OCI-LY1 (cell line): ENCODE measurements around the gene ABCC3.

Experiments used
- H2AFZ ChIP-seq: fragments of 200-600 bp; sonication (generic), shearing (Covaris generic); 2 replicates; pipeline ENCODE4 v1.6.0; 2014; ENCODE audit warnings: antibody characterized with exemption, mild to moderate bottlenecking, low read length
- H3F3A ChIP-seq: fragments of 200-600 bp; sonication (generic), shearing (Covaris generic); 2 replicates; pipeline ENCODE4 v1.6.0; 2014; ENCODE audit warnings: mild to moderate bottlenecking, antibody characterized with exemption, low read length, moderate library complexity; ENCODE audit not compliant: insufficient read depth
- H3K27ac ChIP-seq: fragments of 200-600 bp; sonication (generic); 2 replicates; pipeline ENCODE4 v1.5.1; 2014; ENCODE audit warnings: low read length, mixed run types, mild to moderate bottlenecking, low read depth; ENCODE audit not compliant: poor library complexity, severe bottlenecking
- H3K27me3 ChIP-seq: fragments of 200-600 bp; sonication (generic); 2 replicates; pipeline ENCODE4 v1.6.0; 2014; ENCODE audit warnings: antibody characterized with exemption, mild to moderate bottlenecking, low read length, moderate library complexity; ENCODE audit not compliant: insufficient read depth
- H3K36me3 ChIP-seq: fragments of 200-600 bp; sonication (generic); 2 replicates; pipeline ENCODE4 v1.6.1; 2014; ENCODE audit warnings: mild to moderate bottlenecking, antibody characterized with exemption, low read length, moderate library complexity, mixed read lengths; ENCODE audit not compliant: insufficient read depth
- H3K4me1 ChIP-seq: fragments of 200-600 bp; sonication (generic); 2 replicates; pipeline ENCODE4 v1.5.1; 2014; ENCODE audit warnings: mild to moderate bottlenecking, low read length, moderate library complexity; ENCODE audit not compliant: insufficient read depth, severe bottlenecking
- H3K4me2 ChIP-seq: fragments of 200-600 bp; sonication (generic), shearing (Covaris generic); 2 replicates; pipeline ENCODE4 v1.6.1; 2014; ENCODE audit warnings: low read length
- H3K4me3 ChIP-seq: fragments of 200-600 bp; sonication (generic); 2 replicates; pipeline ENCODE4 v1.5.1; 2014; ENCODE audit warnings: low read length, low read depth, mild to moderate bottlenecking, mixed read lengths; ENCODE audit not compliant: poor library complexity, severe bottlenecking
- H3K79me2 ChIP-seq: fragments of 200-600 bp; shearing (Covaris generic); 2 replicates; pipeline ENCODE4 v1.6.1; 2016; ENCODE audit warnings: mixed run types, low read length, mixed read lengths; ENCODE audit not compliant: insufficient read depth
- H3K9ac ChIP-seq: fragments of 200-600 bp; sonication (generic), shearing (Covaris generic); 2 replicates; pipeline ENCODE4 v1.6.1; 2014; ENCODE audit warnings: mild to moderate bottlenecking, low read length, mixed read lengths
- H3K9me2 ChIP-seq: fragments of 200-600 bp; sonication (generic), shearing (Covaris generic); 2 replicates; pipeline ENCODE4 v1.6.1; 2014; ENCODE audit warnings: low read depth, mild to moderate bottlenecking, low read length, mixed read lengths
- H3K9me3 ChIP-seq: fragments of 200-600 bp; shearing (Covaris generic); 2 replicates; pipeline ENCODE4 v1.6.1; 2014; ENCODE audit warnings: low read length, mixed read lengths
- H4K20me1 ChIP-seq: fragments of 200-600 bp; sonication (generic), shearing (Covaris generic); 2 replicates; pipeline ENCODE4 v1.6.0; 2016; ENCODE audit warnings: mild to moderate bottlenecking, low read length; ENCODE audit not compliant: insufficient read depth
- CTCF ChIP-seq: fragments of 200-600 bp; sonication (generic), shearing (Covaris generic); IDR thresholded peaks from 2 replicates; pipeline ENCODE4 v1.5.1; 2017; ENCODE audit warnings: mild to moderate bottlenecking, antibody characterized with exemption, low read length, moderate library complexity, mixed read lengths
- EZH2 ChIP-seq: fragments of 200-600 bp; sonication (generic), shearing (Covaris generic); IDR thresholded peaks from 2 replicates; pipeline ENCODE4 v1.8.0; 2017; ENCODE audit warnings: borderline replicate concordance, mixed run types, mild to moderate bottlenecking, antibody characterized with exemption, low read length, moderate library complexity, mixed read lengths

The ABCC3 gene

DNA sequence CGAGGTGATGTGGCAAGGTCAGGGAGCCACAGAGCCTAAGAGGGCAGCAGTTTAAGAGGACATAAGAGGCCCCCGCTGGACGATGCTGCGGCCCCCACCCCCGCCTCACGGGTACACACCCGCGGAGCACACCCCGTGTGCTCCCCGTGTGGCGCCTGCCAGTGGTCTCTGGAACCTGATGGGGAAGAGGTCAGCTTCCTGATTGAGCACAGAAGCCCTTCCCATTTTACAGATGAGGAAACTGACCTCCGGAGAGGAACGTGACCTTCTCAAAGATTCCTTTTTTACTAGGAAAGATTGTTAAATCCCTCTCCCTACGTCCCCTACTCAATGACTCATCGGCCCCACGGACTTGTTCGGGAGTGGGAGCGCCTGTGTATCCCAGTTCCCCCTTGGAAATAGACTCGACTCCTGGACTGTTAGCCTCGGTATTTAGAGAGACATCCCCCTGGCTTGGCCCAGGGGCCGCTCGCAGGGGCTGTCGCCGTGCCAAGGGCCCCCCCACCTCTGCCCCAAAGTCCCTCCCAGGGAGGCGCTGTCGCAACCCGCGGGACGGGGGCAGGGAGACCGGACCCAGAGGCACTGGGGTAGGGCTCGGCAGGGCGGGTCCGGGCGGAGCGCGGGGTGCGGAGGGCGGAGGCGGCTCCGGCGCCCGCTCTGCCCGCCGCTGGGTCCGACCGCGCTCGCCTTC lies at the start of gene ABCC3:
TSS of gene ABCC3 (plus strand) at position 658 of the 691 bp plus-strand sequence. CDS start 56 bp downstream, outside the sequence.
- H3K4me3 ChIP-seq: no peak within 1 kb of the TSS
- H3K9ac ChIP-seq: no peak within 1 kb of the TSS
- 0 out of 2 replicates have a peak, but pooled peaks cover 11% of the 10 kb centered on the region for H3K27me3 ChIP-seq
- H3K4me2 ChIP-seq: no peak within 1 kb of the TSS
- no peaks in the 10 kb centered on the region for H3K9me3 ChIP-seq
- H4K20me1 ChIP-seq: no peaks in the 10 kb centered on the region
- H3K27ac ChIP-seq: no peak within 1 kb of the TSS
- no peaks in the 10 kb centered on the region for H3F3A ChIP-seq
- H3K9me2 ChIP-seq: no peaks in the 10 kb centered on the region
- no peaks in the 10 kb centered on the region for H3K36me3 ChIP-seq
- no peak for TF ChIP-seq EZH2
- no peak for TF ChIP-seq CTCF
- H3K79me2 ChIP-seq: no peaks in the 10 kb centered on the region
- H2AFZ ChIP-seq: no peak within 1 kb of the TSS
- peaks cover 5% of the 10 kb centered on the region for H3K4me1 ChIP-seq

DNA sequence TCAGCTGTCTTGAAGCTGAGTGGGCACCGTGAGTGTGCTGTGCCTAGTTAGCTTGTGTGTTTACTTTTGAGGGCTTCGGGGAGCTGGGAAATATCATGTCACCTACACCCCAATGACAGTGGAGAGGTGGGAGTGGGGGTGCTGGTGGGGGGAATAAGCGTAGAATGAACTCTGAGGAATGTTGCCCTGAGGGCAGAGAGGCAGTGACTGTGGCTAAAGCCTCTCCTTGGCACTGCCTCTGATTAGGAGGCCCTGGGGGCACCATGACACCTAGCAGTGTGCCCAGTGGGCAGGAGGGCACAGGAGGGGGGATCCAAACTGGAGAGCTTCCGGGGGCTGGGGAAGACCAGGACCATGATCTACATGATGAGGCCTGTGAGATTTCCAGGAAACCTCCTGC lies 49.3 kb upstream of the ABCC3 start:
- Histone ChIP-seq H3K9me3 (no peaks in the 10 kb centered on the region), H3F3A (no peaks in the 10 kb centered on the region), H2AFZ (no peak overlapping the region), H3K4me2 (no peak overlapping the region), H3K9ac (no peak overlapping the region), H4K20me1 (no peaks in the 10 kb centered on the region), H3K27ac (no peak overlapping the region), H3K4me3 (no peak overlapping the region), H3K36me3 (no peaks in the 10 kb centered on the region), H3K79me2 (no peaks in the 10 kb centered on the region), H3K9me2 (no peaks in the 10 kb centered on the region), H3K27me3 (peaks cover 5% of the 10 kb centered on the region), H3K4me1 (no peaks in the 10 kb centered on the region)
- TF ChIP-seq CTCF (no peak), EZH2 (no peak)

DNA sequence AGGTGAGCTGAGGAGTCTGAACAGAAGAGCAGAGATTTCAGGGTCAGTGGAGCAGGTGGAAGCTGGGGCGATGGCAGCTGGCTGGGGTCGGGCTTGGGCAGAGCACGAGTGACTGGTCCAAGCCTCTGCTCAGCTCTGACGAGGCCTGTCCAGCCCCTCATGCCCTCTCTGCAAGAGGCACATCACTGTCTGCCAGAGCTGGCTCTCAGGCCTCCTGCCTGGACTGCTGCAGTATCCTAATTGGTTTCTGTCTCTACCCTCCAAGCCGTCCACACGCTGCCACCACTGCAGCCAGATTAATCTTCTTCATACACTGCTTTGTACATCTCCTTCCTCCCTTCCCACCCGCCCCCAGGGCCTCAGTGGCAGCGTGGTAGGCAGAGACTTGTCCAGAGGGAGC lies 48.8 kb upstream of the ABCC3 start:
- H3K9ac ChIP-seq: no peak overlapping the region

More for the DNA sequence above, 48.8 kb upstream of the ABCC3 start:
- H3K36me3 ChIP-seq: no peaks in the 10 kb centered on the region
- no peak overlapping the region for H3K27ac ChIP-seq
- no peaks in the 10 kb centered on the region for H3K79me2 ChIP-seq
- H2AFZ ChIP-seq: no peak overlapping the region
- H3K4me1 ChIP-seq: no peaks in the 10 kb centered on the region
- TF ChIP-seq CTCF (no peak), EZH2 (no peak)
- H3K4me3 ChIP-seq: no peak overlapping the region
- H3F3A ChIP-seq: no peaks in the 10 kb centered on the region
- no peak overlapping the region for H3K4me2 ChIP-seq
- peaks cover 5% of the 10 kb centered on the region for H3K27me3 ChIP-seq
- H3K9me3 ChIP-seq: no peaks in the 10 kb centered on the region
- no peaks in the 10 kb centered on the region for H4K20me1 ChIP-seq
- H3K9me2 ChIP-seq: no peaks in the 10 kb centered on the region
